ENCODE measurements around the gene MDM2.

Gene MDM2

DNA sequence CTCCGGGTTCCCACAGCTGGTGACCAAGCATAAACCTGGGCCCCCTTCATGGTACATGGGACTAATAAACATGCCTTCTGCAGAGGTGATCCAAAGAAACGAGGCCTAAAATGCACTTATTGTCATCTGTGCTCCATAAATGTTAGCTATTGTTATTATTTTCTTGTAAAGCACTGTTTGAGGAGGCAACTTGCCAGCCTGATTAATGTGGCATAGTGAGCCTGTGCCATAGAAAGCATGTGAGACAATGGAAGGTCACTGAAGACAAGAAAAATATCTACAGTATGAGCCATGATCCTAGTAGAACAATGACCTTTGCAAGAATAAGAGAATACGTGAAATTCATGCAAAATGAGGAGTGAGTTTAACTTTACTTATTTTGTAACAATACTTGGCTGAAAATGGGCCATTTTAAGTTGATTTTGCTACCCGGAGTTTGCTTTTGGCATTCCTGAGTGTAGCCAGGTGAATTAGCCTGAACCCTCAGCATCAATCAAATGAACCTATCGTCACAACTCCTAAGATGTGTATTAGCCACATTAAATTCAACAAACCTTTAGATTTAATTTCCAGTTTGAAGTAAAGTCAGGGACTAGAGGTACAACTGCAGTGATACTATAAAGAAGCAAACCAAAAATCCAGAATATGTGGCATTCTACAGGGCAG, 72.8 kb downstream of the MDM2 start:
- in situ Hi-C loops (cut with MboI; ENCODE audit: low pct_unique_long_range_greater_than_20kb, low sequenced_read_pairs, unreplicated experiment) = no loop called here
- DNase-seq (ENCODE audit: low spot score) = no peak
- TF ChIP-seq, protein P1, sequence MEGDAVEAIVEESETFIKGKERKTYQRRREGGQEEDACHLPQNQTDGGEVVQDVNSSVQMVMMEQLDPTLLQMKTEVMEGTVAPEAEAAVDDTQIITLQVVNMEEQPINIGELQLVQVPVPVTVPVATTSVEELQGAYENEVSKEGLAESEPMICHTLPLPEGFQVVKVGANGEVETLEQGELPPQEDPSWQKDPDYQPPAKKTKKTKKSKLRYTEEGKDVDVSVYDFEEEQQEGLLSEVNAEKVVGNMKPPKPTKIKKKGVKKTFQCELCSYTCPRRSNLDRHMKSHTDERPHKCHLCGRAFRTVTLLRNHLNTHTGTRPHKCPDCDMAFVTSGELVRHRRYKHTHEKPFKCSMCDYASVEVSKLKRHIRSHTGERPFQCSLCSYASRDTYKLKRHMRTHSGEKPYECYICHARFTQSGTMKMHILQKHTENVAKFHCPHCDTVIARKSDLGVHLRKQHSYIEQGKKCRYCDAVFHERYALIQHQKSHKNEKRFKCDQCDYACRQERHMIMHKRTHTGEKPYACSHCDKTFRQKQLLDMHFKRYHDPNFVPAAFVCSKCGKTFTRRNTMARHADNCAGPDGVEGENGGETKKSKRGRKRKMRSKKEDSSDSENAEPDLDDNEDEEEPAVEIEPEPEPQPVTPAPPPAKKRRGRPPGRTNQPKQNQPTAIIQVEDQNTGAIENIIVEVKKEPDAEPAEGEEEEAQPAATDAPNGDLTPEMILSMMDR (IDR thresholded peaks at IDR 0.05; ENCODE audit: extremely low read depth, insufficient read depth, missing control alignments) = no peak

DNA sequence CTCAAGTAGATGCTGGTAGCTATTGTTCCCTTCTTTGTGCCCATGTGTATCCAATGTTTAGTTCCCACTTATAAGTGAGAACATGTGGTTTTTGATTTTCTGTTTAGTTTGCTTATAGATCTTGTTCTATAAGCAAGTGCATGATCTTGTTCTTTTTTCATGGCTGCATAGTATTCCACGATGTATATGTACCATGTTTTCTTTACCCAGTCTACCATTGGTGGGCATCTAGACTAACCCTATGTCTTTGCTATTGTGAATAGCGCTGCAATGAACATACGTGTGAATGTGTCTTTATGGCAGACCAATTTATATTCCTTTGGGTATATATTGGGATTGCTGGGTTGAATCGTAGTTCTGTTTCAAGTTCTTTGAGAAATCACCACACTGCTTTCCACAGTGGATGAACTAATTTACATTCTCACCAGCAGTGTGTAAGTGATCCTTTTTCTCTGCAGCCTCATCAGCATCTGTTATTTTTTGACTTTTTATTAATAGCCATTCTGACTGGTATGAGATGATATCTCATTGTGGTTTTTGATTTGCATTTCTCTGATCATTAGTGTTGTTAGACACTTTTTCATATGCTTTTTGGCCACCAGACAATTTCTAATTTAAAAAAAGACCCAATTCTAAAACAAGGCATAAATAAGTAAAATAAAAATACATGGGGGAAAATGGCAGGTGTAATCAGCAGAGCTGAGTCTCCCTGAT, 74.4 kb downstream of the MDM2 start:
- in situ Hi-C loops (cut with MboI; ENCODE audit: low pct_unique_long_range_greater_than_20kb, low sequenced_read_pairs, unreplicated experiment) = no loop called here
- no peak for DNase-seq (ENCODE audit: low spot score)
- TF ChIP-seq, protein P1 (IDR thresholded peaks at IDR 0.05; ENCODE audit: extremely low read depth, insufficient read depth, missing control alignments) = no peak

DNA sequence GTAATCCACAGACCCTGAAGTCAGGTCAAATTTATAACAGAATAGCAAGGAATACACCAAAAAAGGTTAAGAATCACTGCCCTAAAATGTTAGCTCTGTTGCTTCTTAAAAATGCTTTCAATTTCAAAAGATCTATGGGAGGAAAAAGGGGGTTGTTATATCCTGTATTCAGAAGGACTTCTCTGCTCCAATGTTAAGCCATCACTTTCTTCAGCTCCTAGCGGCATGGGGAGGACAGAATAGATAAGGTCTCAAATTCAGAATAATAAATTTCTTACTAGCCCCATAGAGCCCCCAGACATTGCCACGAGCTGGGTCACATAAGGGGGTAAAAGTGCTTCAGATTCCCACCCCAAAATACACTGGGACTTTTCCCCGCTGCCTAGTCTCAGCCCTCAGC, 75.2 kb downstream of the MDM2 start:
- in situ Hi-C loops (cut with MboI; ENCODE audit: low pct_unique_long_range_greater_than_20kb, low sequenced_read_pairs, unreplicated experiment) = no loop called here
- TF ChIP-seq, protein P1 (IDR thresholded peaks at IDR 0.05; ENCODE audit: extremely low read depth, insufficient read depth, missing control alignments) = no peak
- no peak for DNase-seq (ENCODE audit: low spot score)

DNA sequence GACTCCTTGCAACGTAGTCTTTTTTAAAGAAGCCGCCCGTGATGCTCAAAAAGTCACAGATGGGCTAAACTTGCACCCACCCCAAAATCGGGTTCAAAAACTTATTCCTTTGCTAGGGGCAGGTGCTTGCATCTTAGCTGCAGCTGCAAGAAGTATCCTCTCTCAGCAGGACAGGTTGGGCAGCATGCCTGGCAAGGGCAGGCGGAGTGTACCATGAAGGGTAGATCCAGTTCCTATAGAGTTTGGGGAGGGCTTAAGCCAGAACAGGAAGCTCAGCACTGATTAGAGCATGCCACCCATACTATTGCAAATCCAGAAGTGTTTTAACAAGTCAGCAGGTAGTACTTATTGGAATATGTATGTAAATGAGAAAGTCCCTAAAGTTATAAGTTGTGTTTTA, 76.3 kb downstream of the MDM2 start:
- TF ChIP-seq, protein P1 (IDR thresholded peaks at IDR 0.05; ENCODE audit: extremely low read depth, insufficient read depth, missing control alignments) = no peak
- in situ Hi-C loops (cut with MboI; ENCODE audit: low pct_unique_long_range_greater_than_20kb, low sequenced_read_pairs, unreplicated experiment) = no loop called here
- DNase-seq (ENCODE audit: low spot score) = no peak

DNA sequence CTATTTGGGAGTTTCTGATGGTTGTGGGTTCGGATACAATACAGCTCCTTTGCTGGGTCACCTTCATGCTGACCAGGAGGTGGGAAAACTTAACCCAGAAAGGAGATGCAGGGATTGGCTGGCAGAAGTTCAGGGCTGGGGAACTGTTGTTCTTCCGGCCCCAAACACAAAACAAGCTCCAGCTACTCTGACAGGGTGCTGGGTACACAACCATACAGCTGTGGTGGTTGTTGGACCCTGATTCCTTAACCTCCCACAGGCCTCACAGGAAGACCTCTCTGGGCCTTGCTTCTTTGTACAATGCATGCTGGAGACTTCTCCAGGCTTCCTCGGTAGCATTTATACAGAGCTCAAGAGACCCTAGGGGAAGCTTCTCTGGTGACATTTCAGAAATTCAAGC, 77.4 kb downstream of the MDM2 start:
- in situ Hi-C loops (cut with MboI; ENCODE audit: low pct_unique_long_range_greater_than_20kb, low sequenced_read_pairs, unreplicated experiment) = no loop called here
- TF ChIP-seq, protein P1 (IDR thresholded peaks at IDR 0.05; ENCODE audit: extremely low read depth, insufficient read depth, missing control alignments) = no peak
- DNase-seq (ENCODE audit: low spot score) = no peak

DNA sequence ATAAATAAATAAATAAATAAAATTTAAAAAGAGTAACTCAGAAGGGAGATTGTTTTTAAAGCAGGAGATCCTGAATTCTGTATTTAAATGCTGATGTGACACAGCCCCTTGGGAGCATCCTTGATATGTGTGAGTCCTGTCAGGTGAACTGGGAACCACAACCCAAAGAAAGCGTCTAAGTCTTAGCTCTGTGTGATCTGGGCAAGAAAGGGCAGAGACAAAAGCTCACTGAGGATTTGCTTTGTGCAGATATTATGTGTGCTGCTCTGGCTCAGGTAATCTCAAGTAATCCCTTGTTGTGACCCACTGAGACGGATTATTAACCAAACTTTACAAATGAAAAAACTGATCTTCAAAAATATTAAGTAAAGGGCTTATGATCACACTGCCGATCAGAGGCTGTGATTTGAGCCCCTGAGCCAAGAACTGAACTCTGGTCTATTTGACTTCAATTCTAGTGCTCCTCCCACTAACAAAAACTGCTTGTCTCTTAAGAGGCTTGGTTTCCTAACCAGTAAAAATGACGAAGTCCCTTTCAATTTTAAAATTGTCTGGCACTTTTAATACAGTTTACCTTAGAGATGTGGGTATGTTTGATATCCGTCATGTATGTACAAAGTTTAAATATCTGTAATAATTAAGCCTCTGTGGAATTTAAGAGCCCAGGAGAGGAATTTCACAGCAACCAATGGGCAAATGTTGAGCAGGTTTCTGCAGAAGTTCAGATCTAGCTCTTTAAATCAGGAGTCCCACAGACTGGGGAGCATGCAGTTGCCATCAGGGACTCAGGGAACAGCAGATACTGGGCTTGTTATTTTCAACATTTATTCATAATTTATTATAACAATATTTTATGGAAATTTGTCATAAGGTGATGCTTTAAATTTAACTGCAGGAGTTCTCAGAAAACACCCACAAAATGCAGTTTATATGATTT, 78.9 kb downstream of the MDM2 start:
- TF ChIP-seq, protein P1 (IDR thresholded peaks at IDR 0.05; ENCODE audit: extremely low read depth, insufficient read depth, missing control alignments) = no peak
- DNase-seq (ENCODE audit: low spot score) = no peak
- in situ Hi-C loops (cut with MboI; ENCODE audit: low pct_unique_long_range_greater_than_20kb, low sequenced_read_pairs, unreplicated experiment) = no loop called here

Measured in GM13977 (cell line).